ENCODE data around the gene STK38L. TPM values are rescaled to one million over a fixed set of nuclear protein-coding genes. Genes with fewer than 3 reads are reported as not detected.

The STK38L gene
- total and polyA plus RNA-seq, 10 donors = 6.4 to 39.8 (median 26.3) TPM

DNA sequence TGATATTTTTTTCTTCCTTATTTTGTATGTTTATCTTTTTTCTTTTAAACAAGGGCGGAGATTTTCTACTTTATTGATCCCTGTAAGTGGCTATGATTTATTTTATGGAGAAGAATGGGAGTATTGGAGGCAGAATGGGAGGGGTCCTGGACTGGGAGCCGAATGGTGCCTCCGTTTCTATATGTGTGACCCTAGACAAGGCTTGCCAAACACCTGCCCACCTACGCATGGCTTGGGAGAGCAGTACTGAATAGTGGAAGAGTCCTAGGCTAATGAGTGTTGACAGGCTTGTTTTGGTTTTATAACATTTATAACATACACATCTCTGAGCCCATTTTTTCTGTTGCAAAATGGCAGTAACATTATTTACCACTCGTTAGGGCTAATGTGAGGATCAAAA, 29.0 kb downstream of the STK38L start:
- H3K27me3 ChIP-seq (replicated peaks in 1 of 7) = no peaks in the 10 kb centered on the region
- H3K4me1 ChIP-seq = peaks cover 0 to 29% (median 13%) of the 10 kb centered on the region in 6 donors
- no peaks in the 10 kb centered on the region for H3K36me3 ChIP-seq
- WGBS, 5 donors = 94 to 98% (median 96%) methylated on average over 5 of the region's 5 CpGs
- no peak overlapping the region for H3K27ac ChIP-seq
- TF ChIP-seq POLR2AphosphoS5 (IDR thresholded peaks at IDR 0.05) (no peak), POLR2A (IDR thresholded peaks at IDR 0.05) (no peak)
- TF ChIP-seq, protein P1, sequence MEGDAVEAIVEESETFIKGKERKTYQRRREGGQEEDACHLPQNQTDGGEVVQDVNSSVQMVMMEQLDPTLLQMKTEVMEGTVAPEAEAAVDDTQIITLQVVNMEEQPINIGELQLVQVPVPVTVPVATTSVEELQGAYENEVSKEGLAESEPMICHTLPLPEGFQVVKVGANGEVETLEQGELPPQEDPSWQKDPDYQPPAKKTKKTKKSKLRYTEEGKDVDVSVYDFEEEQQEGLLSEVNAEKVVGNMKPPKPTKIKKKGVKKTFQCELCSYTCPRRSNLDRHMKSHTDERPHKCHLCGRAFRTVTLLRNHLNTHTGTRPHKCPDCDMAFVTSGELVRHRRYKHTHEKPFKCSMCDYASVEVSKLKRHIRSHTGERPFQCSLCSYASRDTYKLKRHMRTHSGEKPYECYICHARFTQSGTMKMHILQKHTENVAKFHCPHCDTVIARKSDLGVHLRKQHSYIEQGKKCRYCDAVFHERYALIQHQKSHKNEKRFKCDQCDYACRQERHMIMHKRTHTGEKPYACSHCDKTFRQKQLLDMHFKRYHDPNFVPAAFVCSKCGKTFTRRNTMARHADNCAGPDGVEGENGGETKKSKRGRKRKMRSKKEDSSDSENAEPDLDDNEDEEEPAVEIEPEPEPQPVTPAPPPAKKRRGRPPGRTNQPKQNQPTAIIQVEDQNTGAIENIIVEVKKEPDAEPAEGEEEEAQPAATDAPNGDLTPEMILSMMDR (IDR thresholded peaks at IDR 0.05 in 8 of 11, conservative IDR thresholded peaks at IDR 0.05 in 3 of 11) = no peak
- intact Hi-C loops (cut with DNase I; ENCODE audit: low total_unique reads) = no loop called here
- peaks cover 0 to 8% (median under 1%) of the 10 kb centered on the region in 8 donors for H3K9me3 ChIP-seq
- DNase-seq = no peak
- H3K4me3 ChIP-seq = no peak overlapping the region

GRCh38 chr12:27274706-27275105, 30.6 kb downstream of the STK38L start:
- H3K36me3 ChIP-seq = no peaks in the 10 kb centered on the region
- TF ChIP-seq, protein P1 (IDR thresholded peaks at IDR 0.05 in 8 of 11, conservative IDR thresholded peaks at IDR 0.05 in 3 of 11) = no peak
- TF ChIP-seq POLR2A (IDR thresholded peaks at IDR 0.05) (no peak), POLR2AphosphoS5 (IDR thresholded peaks at IDR 0.05) (no peak)
- intact Hi-C loops (cut with DNase I; ENCODE audit: low total_unique reads) = no loop called here
- no peaks in the 10 kb centered on the region for H3K27me3 ChIP-seq (replicated peaks in 1 of 7)
- 89 to 98% (median 93%) methylated on average over 2 of the region's 2 CpGs for WGBS, 5 donors
- no peak overlapping the region for H3K4me3 ChIP-seq
- peaks cover 0 to 34% (median 13%) of the 10 kb centered on the region in 6 donors for H3K4me1 ChIP-seq
- no peaks in the 10 kb centered on the region for H3K9me3 ChIP-seq
- DNase-seq = no peak
- H3K27ac ChIP-seq = no peak overlapping the region

DNA sequence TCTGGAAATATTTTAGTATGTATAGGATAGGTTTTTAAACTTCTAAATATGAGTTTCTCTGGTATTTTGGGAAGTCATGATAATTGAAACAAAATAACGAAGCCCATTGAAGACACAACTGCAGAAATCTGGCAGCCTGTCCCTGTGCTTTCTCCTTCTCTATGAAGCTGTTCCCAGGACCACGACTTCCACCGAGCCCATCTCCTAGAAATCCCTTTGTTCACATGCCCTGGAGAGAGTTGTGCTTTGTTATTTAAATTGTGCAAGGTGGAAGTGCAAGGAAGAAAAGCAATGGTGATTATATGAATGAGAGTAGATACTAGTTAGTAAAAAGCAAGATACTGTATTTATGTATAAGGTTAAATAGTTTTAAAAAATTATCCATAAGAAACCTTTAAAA, 32.2 kb downstream of the STK38L start:
- no peak for TF ChIP-seq POLR2A (IDR thresholded peaks at IDR 0.05)
- no peak for TF ChIP-seq POLR2AphosphoS5 (IDR thresholded peaks at IDR 0.05)
- intact Hi-C loops (cut with DNase I; ENCODE audit: low total_unique reads) = no loop called here
- WGBS, 5 donors = 88 to 93% (median 91%) methylated on average over 3 of the region's 3 CpGs
- no peak overlapping the region for H3K27ac ChIP-seq
- no peaks in the 10 kb centered on the region for H3K27me3 ChIP-seq (replicated peaks in 1 of 7)
- H3K9me3 ChIP-seq = no peaks in the 10 kb centered on the region
- peaks cover 0 to 38% (median 13%) of the 10 kb centered on the region in 6 donors for H3K4me1 ChIP-seq
- H3K4me3 ChIP-seq = no peak overlapping the region
- peaks cover 0 to 4% (median 0%) of the 10 kb centered on the region in 6 donors for H3K36me3 ChIP-seq
- no peak for DNase-seq

GRCh38 chr12:27277846-27278260, 33.8 kb downstream of the STK38L start:
- intact Hi-C loops (cut with DNase I; ENCODE audit: low total_unique reads) = no loop called here
- H3K4me3 ChIP-seq = no peak overlapping the region
- H3K27me3 ChIP-seq (replicated peaks in 1 of 7) = no peaks in the 10 kb centered on the region
- TF ChIP-seq, protein P1 (IDR thresholded peaks at IDR 0.05 in 8 of 11, conservative IDR thresholded peaks at IDR 0.05 in 3 of 11) = no peak
- TF ChIP-seq POLR2AphosphoS5 (IDR thresholded peaks at IDR 0.05) (no peak), POLR2A (IDR thresholded peaks at IDR 0.05) (no peak)
- peak overlapping the region in 1 of 8 donors; percentile 45 for H3K27ac ChIP-seq
- WGBS, 5 donors = 56 to 79% (median 61%) methylated on average over 1 of the region's 1 CpG
- no peak for DNase-seq
- peaks cover 0 to 27% (median 9%) of the 10 kb centered on the region in 6 donors for H3K4me1 ChIP-seq
- no peaks in the 10 kb centered on the region for H3K9me3 ChIP-seq
- H3K36me3 ChIP-seq = peaks cover 0 to 4% (median 0%) of the 10 kb centered on the region in 6 donors

Measured in spleen (tissue), 11 donors.